ENCODE data around the gene CCR1.

CCR1 gene

GRCh38 chr3:46208167-46208704 is at the start of gene CCR1:
TSS of gene CCR1 (minus strand) at chr3:46208313. CDS start at chr3:46204313, 4,000 bp downstream.
- Histone ChIP-seq H3K27me3 (ENCODE audit: low read depth) (no peaks in the 10 kb centered on the region), H3K4me1 (no peaks in the 10 kb centered on the region), H3K36me3 (replicated peaks) (no peaks in the 10 kb centered on the region), H3K4me3 (no peak within 1 kb of the TSS), H3K9me3 (no peaks in the 10 kb centered on the region)
- peak in 1 of 2 experiments; percentile 19 for DNase-seq (ENCODE audit: low spot score in 2 of 2)
- in situ Hi-C loops (cut with MboI; ENCODE audit: low sequenced_read_pairs) = no loop called here

GRCh38 chr3:46252980-46253379 is 44.9 kb upstream of the CCR1 start:
- H3K36me3 ChIP-seq (replicated peaks) = no peaks in the 10 kb centered on the region
- no peaks in the 10 kb centered on the region for H3K4me1 ChIP-seq
- no peak overlapping the region for H3K4me3 ChIP-seq
- no peaks in the 10 kb centered on the region for H3K9me3 ChIP-seq
- no peak for DNase-seq (ENCODE audit: low spot score in 2 of 2)
- in situ Hi-C loops (cut with MboI; ENCODE audit: low sequenced_read_pairs) = no loop called here
- H3K27me3 ChIP-seq (ENCODE audit: low read depth) = peaks cover 3% of the 10 kb centered on the region; the same call in 1 of the 2 replicates

DNA sequence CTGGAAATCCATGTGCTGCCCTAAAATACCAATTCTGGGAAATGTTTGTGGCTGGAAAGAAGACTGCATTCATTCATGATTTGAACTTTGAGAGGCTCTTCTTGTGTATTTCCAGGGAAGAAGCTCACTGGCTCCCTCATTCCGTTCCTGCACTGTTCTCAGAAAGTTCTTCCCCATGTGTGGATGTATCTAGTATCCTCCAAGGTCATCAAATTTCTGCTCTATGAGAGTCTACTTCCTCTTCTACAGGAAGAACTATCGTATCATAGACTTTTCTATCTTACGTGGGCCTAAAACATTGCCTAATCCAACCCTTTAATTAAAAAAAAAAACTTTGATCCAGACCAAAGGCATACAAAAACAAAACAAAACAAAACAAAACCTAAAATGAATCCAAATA is 37.0 kb upstream of the CCR1 start:
- Histone ChIP-seq H3K27me3 (ENCODE audit: low read depth) (peaks cover 4% of the 10 kb centered on the region; the same call in 1 of the 2 replicates), H3K36me3 (replicated peaks) (no peaks in the 10 kb centered on the region), H3K4me1 (no peaks in the 10 kb centered on the region), H3K9me3 (no peaks in the 10 kb centered on the region), H3K4me3 (no peak overlapping the region)
- in situ Hi-C loops (cut with MboI; ENCODE audit: low sequenced_read_pairs) = no loop called here
- DNase-seq (ENCODE audit: low spot score in 2 of 2) = no peak

- Histone ChIP-seq H3K4me1 (no peaks in the 10 kb centered on the region), H3K4me3 (no peak overlapping the region), H3K27me3 (ENCODE audit: low read depth) (peaks cover 4% of the 10 kb centered on the region; the same call in 1 of the 2 replicates), H3K9me3 (no peaks in the 10 kb centered on the region), H3K36me3 (replicated peaks) (no peaks in the 10 kb centered on the region)
- no peak for DNase-seq (ENCODE audit: low spot score in 2 of 2)
- in situ Hi-C loops (cut with MboI; ENCODE audit: low sequenced_read_pairs) = no loop called here
Observed at GRCh38 chr3:46243560-46243959, 35.4 kb upstream of the CCR1 start.

- H3K36me3 ChIP-seq (replicated peaks) = no peaks in the 10 kb centered on the region
- H3K4me1 ChIP-seq = no peaks in the 10 kb centered on the region
- in situ Hi-C loops (cut with MboI; ENCODE audit: low sequenced_read_pairs) = no loop called here
- no peaks in the 10 kb centered on the region for H3K9me3 ChIP-seq
- no peak within 1 kb of the TSS for H3K4me3 ChIP-seq
- no peak for DNase-seq (ENCODE audit: low spot score in 2 of 2)
- peaks cover 4% of the 10 kb centered on the region; the same call in 1 of the 2 replicates for H3K27me3 ChIP-seq (ENCODE audit: low read depth)
Observed at GRCh38 chr3:46242120-46242519, 34.0 kb upstream of the CCR1 start, which contains the start of gene CCR3. TSS of gene CCR3 (plus strand) at chr3:46242460. CDS start at chr3:46265159, 22,699 bp downstream.

- Histone ChIP-seq H3K27me3 (ENCODE audit: low read depth) (peaks cover 4% of the 10 kb centered on the region; the same call in 1 of the 2 replicates), H3K4me1 (no peaks in the 10 kb centered on the region), H3K4me3 (no peak overlapping the region), H3K36me3 (replicated peaks) (no peaks in the 10 kb centered on the region), H3K9me3 (no peaks in the 10 kb centered on the region)
- no peak for DNase-seq (ENCODE audit: low spot score in 2 of 2)
- in situ Hi-C loops (cut with MboI; ENCODE audit: low sequenced_read_pairs) = no loop called here
Observed at GRCh38 chr3:46239952-46240351, 31.8 kb upstream of the CCR1 start.

- Histone ChIP-seq H3K9me3 (no peaks in the 10 kb centered on the region), H3K36me3 (replicated peaks) (no peaks in the 10 kb centered on the region), H3K27me3 (ENCODE audit: low read depth) (no peaks in the 10 kb centered on the region), H3K4me1 (no peaks in the 10 kb centered on the region), H3K4me3 (no peak overlapping the region)
- DNase-seq (ENCODE audit: low spot score in 2 of 2) = no peak
- in situ Hi-C loops (cut with MboI; ENCODE audit: low sequenced_read_pairs) = no loop called here
Observed at GRCh38 chr3:46239301-46239938, 31.3 kb upstream of the CCR1 start.

GRCh38 chr3:46238386-46238785 is 30.3 kb upstream of the CCR1 start:
- no peak overlapping the region for H3K4me3 ChIP-seq
- H3K4me1 ChIP-seq = no peaks in the 10 kb centered on the region
- no peaks in the 10 kb centered on the region for H3K27me3 ChIP-seq (ENCODE audit: low read depth)
- H3K9me3 ChIP-seq = no peaks in the 10 kb centered on the region
- in situ Hi-C loops (cut with MboI; ENCODE audit: low sequenced_read_pairs) = no loop called here
- no peak for DNase-seq (ENCODE audit: low spot score in 2 of 2)
- no peaks in the 10 kb centered on the region for H3K36me3 ChIP-seq (replicated peaks)

DNA sequence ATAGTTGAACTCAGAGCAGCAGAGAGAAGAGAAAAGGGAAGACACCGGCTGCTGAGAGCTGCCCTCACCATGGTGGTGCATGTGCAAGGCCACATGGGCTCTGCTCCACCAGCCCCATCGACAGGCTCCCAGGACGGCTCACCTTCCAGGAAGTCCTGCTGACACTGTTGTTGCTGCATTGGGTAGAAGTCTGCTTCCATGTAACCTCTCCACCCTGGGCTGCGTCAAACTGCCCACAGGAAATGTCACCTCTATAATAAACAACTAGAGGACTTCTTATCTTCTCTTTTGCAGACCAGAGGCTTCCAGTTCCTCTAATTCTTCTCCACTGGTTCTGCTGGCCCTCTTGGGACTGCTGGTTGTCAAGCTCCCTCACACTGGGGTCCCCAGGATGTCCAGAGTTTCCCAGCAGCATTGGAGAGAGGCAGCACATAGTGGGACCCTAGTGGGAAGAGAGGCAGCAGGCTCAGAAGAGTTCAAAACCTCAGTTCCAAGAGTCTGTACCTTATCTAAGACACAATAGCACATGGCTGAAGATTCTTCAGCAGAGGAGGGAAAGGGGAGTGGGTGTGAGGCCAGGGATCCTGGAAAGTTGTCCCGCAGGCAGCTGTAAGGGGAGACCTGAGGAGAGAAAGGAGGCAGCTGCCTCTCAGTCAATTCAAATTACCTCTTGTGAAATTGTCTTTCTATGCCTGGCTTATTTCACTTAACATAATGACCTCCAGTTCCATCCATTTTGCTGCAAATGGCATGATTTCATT is 28.4 kb upstream of the CCR1 start:
- no peak for DNase-seq (ENCODE audit: low spot score in 2 of 2)
- no peaks in the 10 kb centered on the region for H3K27me3 ChIP-seq (ENCODE audit: low read depth)
- H3K9me3 ChIP-seq = no peaks in the 10 kb centered on the region
- in situ Hi-C loops (cut with MboI; ENCODE audit: low sequenced_read_pairs) = no loop called here
- no peaks in the 10 kb centered on the region for H3K36me3 ChIP-seq (replicated peaks)
- no peak overlapping the region for H3K4me3 ChIP-seq
- no peaks in the 10 kb centered on the region for H3K4me1 ChIP-seq

GRCh38 chr3:46235425-46235824 is 27.3 kb upstream of the CCR1 start:
- H3K9me3 ChIP-seq = no peaks in the 10 kb centered on the region
- no peak overlapping the region for H3K4me3 ChIP-seq
- no peak for DNase-seq (ENCODE audit: low spot score in 2 of 2)
- no peaks in the 10 kb centered on the region for H3K4me1 ChIP-seq
- H3K27me3 ChIP-seq (ENCODE audit: low read depth) = no peaks in the 10 kb centered on the region
- no peaks in the 10 kb centered on the region for H3K36me3 ChIP-seq (replicated peaks)
- in situ Hi-C loops (cut with MboI; ENCODE audit: low sequenced_read_pairs) = no loop called here

DNA sequence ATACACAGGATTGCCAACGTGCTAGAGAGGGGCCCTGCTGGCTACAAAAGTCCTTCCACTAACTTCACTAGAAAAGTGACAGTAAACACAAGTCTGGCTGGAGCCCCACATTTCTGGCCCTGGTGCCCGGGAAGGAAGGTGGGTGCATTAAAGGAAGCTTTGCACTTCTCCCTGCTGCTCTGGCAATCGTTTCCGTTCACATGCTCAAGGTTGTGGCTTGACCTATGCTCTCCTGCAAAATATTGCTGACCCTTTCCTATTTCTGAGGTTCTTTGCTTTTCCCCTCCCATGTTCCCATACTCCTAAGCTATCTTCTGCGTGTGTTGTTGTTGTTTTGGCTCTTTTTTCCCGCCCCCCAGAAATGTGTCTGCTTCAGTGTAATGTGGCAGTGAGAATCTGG is 25.1 kb upstream of the CCR1 start:
- no peaks in the 10 kb centered on the region for H3K27me3 ChIP-seq (ENCODE audit: low read depth)
- no peaks in the 10 kb centered on the region for H3K4me1 ChIP-seq
- in situ Hi-C loops (cut with MboI; ENCODE audit: low sequenced_read_pairs) = no loop called here
- H3K9me3 ChIP-seq = no peaks in the 10 kb centered on the region
- H3K36me3 ChIP-seq (replicated peaks) = no peaks in the 10 kb centered on the region
- no peak for DNase-seq (ENCODE audit: low spot score in 2 of 2)
- no peak overlapping the region for H3K4me3 ChIP-seq

DNA sequence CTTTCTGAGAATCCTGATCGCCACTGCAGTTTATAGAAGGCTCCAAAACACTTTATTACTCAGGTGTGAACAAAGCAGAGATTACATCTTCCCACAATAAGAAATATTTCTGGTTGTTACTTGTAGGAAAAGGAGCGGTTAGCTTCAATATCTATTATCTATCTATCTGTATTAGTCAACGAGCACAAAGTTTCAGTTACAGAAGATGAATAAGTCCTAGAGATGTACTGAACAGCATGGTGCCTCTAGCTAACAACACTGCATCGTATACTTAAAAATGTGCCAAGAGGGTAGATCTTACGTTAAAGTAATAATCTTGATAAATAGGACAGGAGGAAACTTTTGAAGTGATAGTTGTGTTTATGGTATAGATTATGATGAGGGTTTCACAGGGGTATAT is 23.2 kb upstream of the CCR1 start:
- Histone ChIP-seq H3K4me3 (no peak overlapping the region), H3K9me3 (no peaks in the 10 kb centered on the region), H3K4me1 (no peaks in the 10 kb centered on the region), H3K36me3 (replicated peaks) (no peaks in the 10 kb centered on the region), H3K27me3 (ENCODE audit: low read depth) (no peaks in the 10 kb centered on the region)
- no peak for DNase-seq (ENCODE audit: low spot score in 2 of 2)
- in situ Hi-C loops (cut with MboI; ENCODE audit: low sequenced_read_pairs) = no loop called here

- no peak for DNase-seq (ENCODE audit: low spot score in 2 of 2)
- Histone ChIP-seq H3K36me3 (replicated peaks) (no peaks in the 10 kb centered on the region), H3K27me3 (ENCODE audit: low read depth) (no peaks in the 10 kb centered on the region), H3K9me3 (no peaks in the 10 kb centered on the region), H3K4me1 (no peaks in the 10 kb centered on the region), H3K4me3 (no peak overlapping the region)
- in situ Hi-C loops (cut with MboI; ENCODE audit: low sequenced_read_pairs) = no loop called here
Observed at GRCh38 chr3:46228260-46229242, 20.4 kb upstream of the CCR1 start.

Measured in HAP-1 (cell line).